ENCODE data around the gene AJAP1.

AJAP1 gene

DNA sequence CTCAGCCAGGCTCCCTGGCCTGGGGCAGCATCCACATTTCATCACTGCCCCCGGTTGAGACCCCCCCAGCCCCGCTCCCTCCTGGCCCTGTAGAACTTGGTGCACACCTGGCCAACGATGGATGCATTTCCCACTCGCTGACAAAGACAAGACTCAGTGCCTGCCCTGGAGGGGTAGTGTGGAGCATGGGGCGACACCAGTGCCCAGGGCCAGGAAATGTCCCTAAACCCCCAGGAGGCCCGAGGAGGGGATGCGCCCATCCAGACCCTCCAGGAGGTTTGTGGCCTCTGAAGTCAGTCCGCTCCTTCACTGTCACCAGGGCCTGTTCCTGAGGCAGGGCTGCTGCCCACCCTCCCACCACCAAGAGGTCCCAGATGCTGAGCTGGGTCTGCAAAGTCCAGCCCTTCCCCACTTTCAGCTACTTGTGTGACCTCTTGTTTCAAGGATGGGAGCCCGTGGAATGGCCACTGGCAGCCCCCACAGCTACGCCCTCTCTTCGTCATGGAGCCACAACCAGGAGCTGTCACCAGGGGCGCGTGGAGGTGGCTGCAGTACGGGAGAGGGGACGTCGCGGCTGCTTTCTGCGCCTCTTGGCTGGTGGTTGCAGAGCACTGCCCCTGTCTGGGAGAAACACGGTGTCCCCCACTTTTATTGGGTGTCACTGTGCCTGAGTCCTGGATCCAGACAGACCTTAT, 35.7 kb downstream of the AJAP1 start:
- Histone ChIP-seq H3K9me3 (replicated peaks; ENCODE audit: insufficient read depth, low read length) (no peaks in the 10 kb centered on the region), H3F3A (ENCODE audit: insufficient read depth, low read length) (no peaks in the 10 kb centered on the region)

DNA sequence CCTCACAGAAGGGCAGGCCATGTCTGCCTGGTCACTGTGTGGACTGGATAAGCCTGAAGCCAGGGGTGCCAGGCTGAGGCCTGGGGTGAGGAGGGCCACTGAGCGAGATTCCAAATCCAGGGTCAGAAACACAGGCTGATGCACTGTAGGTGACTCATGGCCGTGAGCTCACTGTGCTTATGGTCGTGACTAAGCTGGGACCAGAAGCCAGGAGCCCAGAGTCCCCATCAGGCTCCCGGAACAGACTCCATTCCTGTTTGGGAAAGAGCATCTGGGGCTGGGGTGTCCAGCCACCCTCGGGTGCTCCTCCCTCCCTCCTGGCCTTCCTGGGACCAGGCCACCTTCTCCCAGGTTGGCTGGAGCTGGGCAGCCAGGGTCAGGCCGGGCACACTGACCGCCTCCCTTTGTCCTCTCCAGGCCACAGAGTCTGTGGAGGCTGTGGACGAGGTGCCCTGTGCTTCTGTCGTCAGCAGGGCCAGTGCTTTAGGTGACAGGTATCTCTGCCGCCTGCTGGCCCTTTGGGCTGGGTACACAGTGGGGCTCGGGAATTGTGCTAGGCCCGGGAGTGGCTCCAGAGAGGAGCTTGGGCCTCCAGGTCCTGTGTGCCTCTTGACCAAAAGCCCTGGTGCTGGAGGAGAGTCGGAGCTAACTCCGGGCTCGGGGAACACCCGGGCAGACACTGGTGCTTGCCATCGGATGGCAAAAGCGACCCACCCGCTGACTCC, 36.7 kb downstream of the AJAP1 start:
- Histone ChIP-seq H3K79me2 (ENCODE audit: low read length) (no peaks in the 10 kb centered on the region), H3K27me3 (replicated peaks; ENCODE audit: insufficient read depth, low read length) (peaks cover 62% of the 10 kb centered on the region), H3K36me3 (replicated peaks; ENCODE audit: insufficient read depth, low read length) (no peaks in the 10 kb centered on the region), H3K4me3 (ENCODE audit: low read length) (no peak overlapping the region), H3K4me1 (ENCODE audit: low read length) (no peaks in the 10 kb centered on the region), H3F3A (ENCODE audit: insufficient read depth, low read length) (no peaks in the 10 kb centered on the region), H3K9ac (ENCODE audit: low read length) (no peak overlapping the region), H3K4me2 (ENCODE audit: low read depth, low read length) (no peak overlapping the region), H3K27ac (ENCODE audit: low read length) (no peak overlapping the region), H2AFZ (ENCODE audit: low read length) (no peak overlapping the region), H3K9me2 (replicated peaks; ENCODE audit: insufficient read depth, low read length) (no peaks in the 10 kb centered on the region), H4K20me1 (ENCODE audit: insufficient read depth, low read length) (no peaks in the 10 kb centered on the region), H3K9me3 (replicated peaks; ENCODE audit: insufficient read depth, low read length) (no peaks in the 10 kb centered on the region)
- DNase-seq = no peak
- no peak for TF ChIP-seq EZH2 (optimal IDR thresholded peaks at IDR 0.05; ENCODE audit: low read depth, low read length)
- TF ChIP-seq CTCF (IDR thresholded peaks at IDR 0.05; ENCODE audit: low read length) = no peak
- TF ChIP-seq EZH2phosphoT487 (IDR thresholded peaks at IDR 0.05; ENCODE audit: low read length) = no peak

More for the DNA sequence above, 35.7 kb downstream of the AJAP1 start:
- Histone ChIP-seq H3K27ac (ENCODE audit: low read length) (no peak overlapping the region), H3K4me3 (ENCODE audit: low read length) (no peak overlapping the region), H3K27me3 (replicated peaks; ENCODE audit: insufficient read depth, low read length) (peaks cover 67% of the 10 kb centered on the region), H3K36me3 (replicated peaks; ENCODE audit: insufficient read depth, low read length) (no peaks in the 10 kb centered on the region), H3K4me2 (ENCODE audit: low read depth, low read length) (no peak overlapping the region), H3K4me1 (ENCODE audit: low read length) (no peaks in the 10 kb centered on the region), H3K9me2 (replicated peaks; ENCODE audit: insufficient read depth, low read length) (no peaks in the 10 kb centered on the region), H3K79me2 (ENCODE audit: low read length) (no peaks in the 10 kb centered on the region), H3K9ac (ENCODE audit: low read length) (no peak overlapping the region), H4K20me1 (ENCODE audit: insufficient read depth, low read length) (no peaks in the 10 kb centered on the region), H2AFZ (ENCODE audit: low read length) (no peak overlapping the region)
- TF ChIP-seq EZH2 (optimal IDR thresholded peaks at IDR 0.05; ENCODE audit: low read depth, low read length) = no peak
- no peak for TF ChIP-seq EZH2phosphoT487 (IDR thresholded peaks at IDR 0.05; ENCODE audit: low read length)
- TF ChIP-seq CTCF (IDR thresholded peaks at IDR 0.05; ENCODE audit: low read length) = no peak
- no peak for DNase-seq

DNA sequence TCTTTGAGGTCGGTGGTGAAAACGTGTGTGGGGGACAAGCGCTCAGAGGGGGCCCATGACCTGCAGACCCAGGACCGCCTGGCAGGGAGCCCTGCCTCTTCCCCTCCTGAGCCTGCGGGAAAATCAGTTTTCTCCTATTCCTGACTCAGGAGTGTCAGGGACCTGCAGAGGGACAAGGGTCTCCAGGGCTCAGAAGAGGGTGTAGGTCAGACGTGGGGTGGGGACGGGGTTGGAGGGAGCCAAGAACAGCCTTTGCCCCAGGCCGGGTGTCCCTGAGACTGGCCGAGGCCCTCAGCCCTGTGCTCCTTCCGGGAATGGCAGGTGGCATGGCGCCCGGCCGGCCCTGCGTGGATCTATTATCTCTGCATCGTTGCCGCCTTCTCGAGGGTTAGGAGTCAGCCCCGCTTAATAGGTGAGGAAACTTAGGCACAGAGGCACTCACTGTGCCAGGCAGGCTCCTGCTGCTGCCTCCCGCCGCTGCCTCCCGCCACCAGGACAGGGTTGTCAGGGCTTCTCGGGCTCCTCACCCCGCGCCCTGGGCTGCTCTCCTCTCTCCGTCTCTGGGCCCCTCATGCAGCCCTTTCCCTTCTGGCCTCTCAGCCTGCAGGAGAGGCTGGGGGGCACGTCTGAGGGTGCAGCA, 37.5 kb downstream of the AJAP1 start:
- Histone ChIP-seq H3K27me3 (replicated peaks; ENCODE audit: insufficient read depth, low read length) (peaks cover 61% of the 10 kb centered on the region), H3K36me3 (replicated peaks; ENCODE audit: insufficient read depth, low read length) (no peaks in the 10 kb centered on the region), H3K4me1 (ENCODE audit: low read length) (no peaks in the 10 kb centered on the region), H4K20me1 (ENCODE audit: insufficient read depth, low read length) (no peaks in the 10 kb centered on the region), H3K9me2 (replicated peaks; ENCODE audit: insufficient read depth, low read length) (no peaks in the 10 kb centered on the region), H3F3A (ENCODE audit: insufficient read depth, low read length) (no peaks in the 10 kb centered on the region), H3K4me2 (ENCODE audit: low read depth, low read length) (no peak overlapping the region), H3K9ac (ENCODE audit: low read length) (no peak overlapping the region), H3K79me2 (ENCODE audit: low read length) (no peaks in the 10 kb centered on the region), H3K4me3 (ENCODE audit: low read length) (no peak overlapping the region), H3K27ac (ENCODE audit: low read length) (no peak overlapping the region), H2AFZ (ENCODE audit: low read length) (no peak overlapping the region), H3K9me3 (replicated peaks; ENCODE audit: insufficient read depth, low read length) (no peaks in the 10 kb centered on the region)
- TF ChIP-seq EZH2 (optimal IDR thresholded peaks at IDR 0.05; ENCODE audit: low read depth, low read length) (no peak), CTCF (IDR thresholded peaks at IDR 0.05; ENCODE audit: low read length) (no peak)
- DNase-seq = no peak

All from MM.1S (cell line).